GM12892 (cell line): ENCODE data around the gene CRYAB.

Source experiments
- DNase-seq: peaks from one replicate; pipeline ENCODE4 v3.0.0; 2011; ENCODE audit not compliant: insufficient read length
- FAIRE-seq: peaks from 2 replicates; lab custom pipeline; 2011; peaks lifted over from hg19 to GRCh38; lab: Jason Lieb, UNC
- POLR2A ChIP-seq: IDR thresholded peaks from 2 replicates; pipeline ENCODE4 v1.6.1; 2011; ENCODE audit warnings: low read depth, low read length, control low read depth
- POLR2AphosphoS5 ChIP-seq: IDR thresholded peaks from 2 replicates; pipeline ENCODE4 v1.6.1; 2011; ENCODE audit warnings: low read depth, low read length, control low read depth
- TAF1 ChIP-seq: IDR thresholded peaks from 2 replicates; pipeline ENCODE4 v1.6.1; 2011; ENCODE audit warnings: low read depth, mild to moderate bottlenecking, control low read depth, low read length, borderline replicate concordance

CRYAB gene

GRCh38 chr11:111925953-111926352, 14.4 kb upstream of the CRYAB start:
- TF ChIP-seq POLR2AphosphoS5 (no peak), TAF1 (no peak), POLR2A (no peak)
- DNase-seq (no peak), FAIRE-seq (peak; percentile 40)

- DNase-seq (no peak), FAIRE-seq (no peak)
- TF ChIP-seq POLR2AphosphoS5 (no peak), POLR2A (no peak), TAF1 (no peak)
Observed at GRCh38 chr11:111923951-111924350, 12.4 kb upstream of the CRYAB start.

GRCh38 chr11:111923351-111923788, 11.8 kb upstream of the CRYAB start:
- TF ChIP-seq TAF1 (no peak), POLR2A (no peak), POLR2AphosphoS5 (no peak)
- DNase-seq (no peak), FAIRE-seq (no peak)

GRCh38 chr11:111922803-111923202, 11.2 kb upstream of the CRYAB start:
- no peak for FAIRE-seq
- no peak for DNase-seq
- no peak for TF ChIP-seq POLR2A
- no peak for TF ChIP-seq TAF1
- no peak for TF ChIP-seq POLR2AphosphoS5

GRCh38 chr11:111921541-111922230, 10.1 kb upstream of the CRYAB start:
- no peak for FAIRE-seq
- no peak for DNase-seq

GRCh38 chr11:111920908-111921307, 9.3 kb upstream of the CRYAB start:
- DNase-seq (no peak), FAIRE-seq (no peak)
- TF ChIP-seq POLR2AphosphoS5 (no peak), POLR2A (no peak)

More at GRCh38 chr11:111921541-111922230, 10.1 kb upstream of the CRYAB start:
- TF ChIP-seq TAF1: no peak
- no peak for TF ChIP-seq POLR2A
- no peak for TF ChIP-seq POLR2AphosphoS5

DNA sequence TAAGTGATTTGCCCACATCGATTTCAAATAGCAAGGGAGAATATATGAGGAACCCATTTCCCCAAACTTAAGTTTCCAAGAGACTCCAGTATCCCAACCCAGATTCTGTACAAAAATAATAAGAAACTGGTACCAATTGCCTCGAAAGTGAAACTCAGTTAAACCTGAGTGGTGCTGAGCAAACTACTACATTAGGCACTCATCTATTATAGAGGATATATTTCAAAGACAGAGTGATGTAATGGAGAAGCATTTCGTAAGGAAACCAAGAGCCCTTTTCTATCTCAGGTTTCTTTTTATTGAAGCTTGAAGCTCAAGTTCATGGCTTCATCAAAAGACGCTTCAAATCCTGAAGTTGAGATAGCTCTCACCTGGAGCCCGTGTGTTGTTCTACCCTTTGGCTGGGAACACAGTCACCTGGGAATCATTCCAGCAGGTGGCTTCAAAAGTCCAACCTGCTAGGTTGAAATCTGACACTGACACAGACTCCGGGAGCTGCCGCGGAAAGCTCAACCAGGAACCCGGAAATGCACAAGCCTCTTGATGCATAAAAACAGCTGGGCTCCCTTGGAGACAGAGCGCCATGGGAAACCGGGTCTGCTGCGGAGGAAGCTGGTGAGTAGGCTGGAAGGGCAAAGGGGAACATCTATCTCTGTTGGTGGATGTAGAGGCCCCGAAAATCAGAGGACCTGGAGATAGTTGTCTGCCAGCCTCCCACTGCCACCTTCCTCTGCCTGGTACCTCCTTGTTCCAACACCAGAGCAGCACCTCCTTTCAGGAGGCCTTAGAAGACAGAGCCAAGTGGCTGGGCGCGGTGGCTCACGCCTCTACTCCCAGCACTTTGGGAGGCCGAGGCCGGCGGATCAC, 7.1 kb upstream of the CRYAB start, which contains the start of gene C11orf52:
TSS of gene C11orf52 (plus strand) at position 524 of the 867 bp plus-strand sequence. CDS start at position 584, 60 bp downstream.
- FAIRE-seq: no peak
- TF ChIP-seq TAF1 (no peak), POLR2AphosphoS5 (no peak), POLR2A (no peak)
- DNase-seq: no peak

GRCh38 chr11:111917788-111918187, 6.2 kb upstream of the CRYAB start:
- DNase-seq (no peak), FAIRE-seq (no peak)
- TF ChIP-seq TAF1: no peak

- TF ChIP-seq POLR2AphosphoS5 (no peak), POLR2A (no peak), TAF1 (no peak)
- FAIRE-seq (no peak), DNase-seq (no peak)
Observed at GRCh38 chr11:111917312-111917711, 5.7 kb upstream of the CRYAB start.

GRCh38 chr11:111916768-111917167, 5.2 kb upstream of the CRYAB start:
- no peak for TF ChIP-seq TAF1
- FAIRE-seq (no peak), DNase-seq (no peak)

DNA sequence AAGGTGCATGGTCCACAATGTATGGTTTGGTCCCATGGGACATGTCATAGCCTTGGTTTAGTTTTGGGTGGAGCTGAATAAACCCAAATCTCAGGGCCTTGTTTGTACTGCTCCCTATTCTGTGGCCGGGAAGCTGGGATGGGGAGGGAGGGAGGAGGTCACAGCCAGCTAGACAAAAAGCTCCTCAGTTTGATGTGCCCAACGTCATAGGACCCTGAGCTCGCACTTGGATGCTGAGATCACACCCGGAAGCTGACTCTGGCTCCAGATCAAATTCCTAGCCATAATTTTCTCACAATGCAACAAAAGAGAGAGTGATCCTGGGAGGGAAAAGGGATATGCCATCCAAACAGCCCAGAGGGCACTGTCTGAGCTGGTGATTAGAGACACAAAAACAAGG, 2.4 kb upstream of the CRYAB start:
- TF ChIP-seq TAF1 (no peak), POLR2A (no peak), POLR2AphosphoS5 (no peak)
- no peak for FAIRE-seq
- no peak for DNase-seq
